GM21576 (cell line): ENCODE measurements around the gene SYVN1.

Experiments
- ATAC-seq: cut with Tn5 transposase; IDR thresholded peaks from one replicate; pipeline ENCODE4 v1.9.1; 2021; ENCODE audit warnings: mild to moderate bottlenecking, moderate library complexity; ENCODE audit not compliant: unreplicated experiment

The SYVN1 gene

GRCh38 chr11:65095974-65096806 lies 38.1 kb downstream of the SYVN1 start, which contains the start of gene VPS51:
VPS51 (plus strand) TSS chr11:65096214; CDS start chr11:65096251, 37 bp downstream.
- peak; percentile 80 for ATAC-seq

GRCh38 chr11:65095427-65095826 lies 38.9 kb downstream of the SYVN1 start:
- no peak for ATAC-seq

GRCh38 chr11:65090628-65091027 lies 43.7 kb downstream of the SYVN1 start:
- ATAC-seq = no peak

- no peak for ATAC-seq
Observed at GRCh38 chr11:65089621-65090020, 44.7 kb downstream of the SYVN1 start.

GRCh38 chr11:65087827-65088226 lies 46.5 kb downstream of the SYVN1 start:
- no peak for ATAC-seq

GRCh38 chr11:65087216-65087615 lies 47.1 kb downstream of the SYVN1 start:
- ATAC-seq = no peak

GRCh38 chr11:65086809-65087208 lies 47.5 kb downstream of the SYVN1 start:
- no peak for ATAC-seq

GRCh38 chr11:65085446-65085845 lies 48.9 kb downstream of the SYVN1 start:
- no peak for ATAC-seq

- no peak for ATAC-seq
Observed at GRCh38 chr11:65084598-65085375, 49.5 kb downstream of the SYVN1 start.

GRCh38 chr11:65083834-65084597 lies 50.3 kb downstream of the SYVN1 start, which contains the start of the genes CDCA5 and ZFPL1:
CDCA5 (minus strand) TSS chr11:65084040; CDS start chr11:65083978, 62 bp downstream.
ZFPL1 (plus strand) TSS chr11:65084222; CDS start chr11:65084699, 477 bp downstream.
- ATAC-seq = peak; percentile 71

GRCh38 chr11:65083134-65083833 lies 51.0 kb downstream of the SYVN1 start:
- peak; percentile 11 for ATAC-seq

GRCh38 chr11:65078786-65079342 lies 55.5 kb downstream of the SYVN1 start:
- no peak for ATAC-seq

GRCh38 chr11:65078151-65078550 lies 56.2 kb downstream of the SYVN1 start:
- no peak for ATAC-seq

GRCh38 chr11:65077451-65077850 lies 56.9 kb downstream of the SYVN1 start:
- no peak for ATAC-seq
